ENCODE results near the gene BEST1. TPM values are rescaled to one million over a fixed set of nuclear protein-coding genes. Genes with fewer than 3 reads are reported as not detected.

BEST1 gene
- total and polyA plus RNA-seq, 2 of the 13 experiments (the other 11 are each of a cell fraction or from before 2014, with no cell fraction given) = 0.09 to 0.65 TPM

DNA sequence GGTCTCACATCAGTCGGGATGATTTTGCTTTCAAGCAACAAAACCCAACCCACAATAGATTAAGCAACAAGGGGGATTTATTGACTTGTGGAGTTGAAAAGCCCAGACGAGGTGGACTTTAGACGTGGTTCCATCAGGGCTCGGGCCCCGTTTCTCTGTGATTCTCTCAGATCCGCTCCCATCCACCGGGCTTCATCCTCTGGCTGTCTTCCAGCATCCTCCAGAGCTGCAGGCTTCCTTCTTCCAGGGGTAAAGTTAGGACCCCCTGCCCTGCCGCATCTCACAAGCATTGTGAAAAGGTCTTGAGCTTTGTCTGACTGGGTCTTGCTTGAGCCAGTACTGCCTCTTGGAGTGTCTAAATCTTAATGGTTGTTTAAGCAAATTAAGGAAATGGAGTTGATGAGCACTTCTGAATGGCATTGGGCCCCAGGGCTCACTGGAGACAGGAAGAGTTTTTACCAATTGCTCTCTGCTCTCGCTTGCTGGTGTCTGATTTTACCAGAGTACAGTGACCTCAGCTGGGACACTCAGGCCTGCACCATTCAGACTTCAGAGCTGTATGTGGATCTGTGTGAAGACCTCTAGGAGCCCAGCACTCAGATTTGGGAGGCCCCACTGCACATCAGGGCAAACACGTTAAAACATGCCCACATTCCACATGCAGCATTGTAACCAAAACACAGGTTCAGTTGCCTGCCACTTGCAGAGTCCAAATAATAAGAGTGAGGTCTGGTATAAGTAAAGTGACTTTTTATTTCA is 30.8 kb downstream of the BEST1 start (continued):
- TF ChIP-seq, protein P1, sequence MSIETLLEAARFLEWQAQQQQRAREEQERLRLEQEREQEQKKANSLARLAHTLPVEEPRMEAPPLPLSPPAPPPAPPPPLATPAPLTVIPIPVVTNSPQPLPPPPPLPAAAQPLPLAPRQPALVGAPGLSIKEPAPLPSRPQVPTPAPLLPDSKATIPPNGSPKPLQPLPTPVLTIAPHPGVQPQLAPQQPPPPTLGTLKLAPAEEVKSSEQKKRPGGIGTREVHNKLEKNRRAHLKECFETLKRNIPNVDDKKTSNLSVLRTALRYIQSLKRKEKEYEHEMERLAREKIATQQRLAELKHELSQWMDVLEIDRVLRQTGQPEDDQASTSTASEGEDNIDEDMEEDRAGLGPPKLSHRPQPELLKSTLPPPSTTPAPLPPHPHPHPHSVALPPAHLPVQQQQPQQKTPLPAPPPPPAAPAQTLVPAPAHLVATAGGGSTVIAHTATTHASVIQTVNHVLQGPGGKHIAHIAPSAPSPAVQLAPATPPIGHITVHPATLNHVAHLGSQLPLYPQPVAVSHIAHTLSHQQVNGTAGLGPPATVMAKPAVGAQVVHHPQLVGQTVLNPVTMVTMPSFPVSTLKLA (IDR thresholded peaks at IDR 0.05) = no peak
- TF ChIP-seq NAIF1 (CRISPR knock-in tag; IDR thresholded peaks at IDR 0.05; ENCODE audit: borderline replicate concordance) (0 out of 2 replicates have a peak, but pooled peaks have one; percentile 31), TBL1XR1 (IDR thresholded peaks at IDR 0.05; ENCODE audit: borderline replicate concordance, low read length, partially characterized antibody) (peak; percentile 50), ZNF205 (CRISPR knock-in tag; IDR thresholded peaks at IDR 0.05) (0 out of 2 replicates have a peak, but pooled peaks have one; percentile 41), SMARCC2 (IDR thresholded peaks at IDR 0.05) (no peak), TARDBP (CRISPR knock-in tag; IDR thresholded peaks at IDR 0.05) (no peak; the same call in none of the 2 replicates), NFE2L1 (CRISPR knock-in tag; IDR thresholded peaks at IDR 0.05; ENCODE audit: borderline replicate concordance) (no peak), ELF1 (CRISPR knock-in tag; IDR thresholded peaks at IDR 0.05) (0 out of 2 replicates have a peak, but pooled peaks have one; percentile 14), ZNF350 (CRISPR knock-in tag; IDR thresholded peaks at IDR 0.05; ENCODE audit: borderline replicate concordance, low read depth) (peak; percentile 54; the same call in 1 of the 2 replicates), SP2 (CRISPR knock-in tag; IDR thresholded peaks at IDR 0.05) (no peak), MTF2 (CRISPR knock-in tag; IDR thresholded peaks at IDR 0.05; ENCODE audit: borderline replicate concordance) (no peak), TCF12 (IDR thresholded peaks at IDR 0.05) (no peak), TCF12 (CRISPR knock-in tag; IDR thresholded peaks at IDR 0.05) (no peak; the same call in 1 of the 2 replicates), RORA (CRISPR knock-in tag; IDR thresholded peaks at IDR 0.05) (no peak), ARNT2 (CRISPR knock-in tag; IDR thresholded peaks at IDR 0.05; ENCODE audit: low read depth) (no peak; the same call in 1 of the 2 replicates), FOXO1 (CRISPR knock-in tag; IDR thresholded peaks at IDR 0.05) (peak; percentile 71; the same call in 1 of the 2 replicates), ASH2L (IDR thresholded peaks at IDR 0.05; ENCODE audit: insufficient read length, low read depth, low read length) (peak; percentile 80), YEATS4 (CRISPR knock-in tag; IDR thresholded peaks at IDR 0.05; ENCODE audit: borderline replicate concordance) (no peak), KLF16 (CRISPR knock-in tag; IDR thresholded peaks at IDR 0.05) (peak in 1 of 2 experiments; percentile 81; a peak in 1 of 4 replicates)
- TF ChIP-seq, protein P2, sequence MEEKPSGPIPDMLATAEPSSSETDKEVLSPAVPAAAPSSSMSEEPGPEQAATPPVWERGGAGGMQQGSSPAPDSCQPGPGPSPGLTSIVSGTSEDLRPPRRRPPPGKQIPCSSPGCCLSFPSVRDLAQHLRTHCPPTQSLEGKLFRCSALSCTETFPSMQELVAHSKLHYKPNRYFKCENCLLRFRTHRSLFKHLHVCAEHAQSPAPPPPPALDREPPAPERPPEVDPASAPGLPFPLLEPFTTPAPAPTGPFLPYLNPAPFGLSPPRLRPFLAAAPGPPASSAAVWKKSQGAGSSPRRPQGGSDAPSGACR (CRISPR knock-in tag; IDR thresholded peaks at IDR 0.05) = no peak
- TF ChIP-seq, protein P3, sequence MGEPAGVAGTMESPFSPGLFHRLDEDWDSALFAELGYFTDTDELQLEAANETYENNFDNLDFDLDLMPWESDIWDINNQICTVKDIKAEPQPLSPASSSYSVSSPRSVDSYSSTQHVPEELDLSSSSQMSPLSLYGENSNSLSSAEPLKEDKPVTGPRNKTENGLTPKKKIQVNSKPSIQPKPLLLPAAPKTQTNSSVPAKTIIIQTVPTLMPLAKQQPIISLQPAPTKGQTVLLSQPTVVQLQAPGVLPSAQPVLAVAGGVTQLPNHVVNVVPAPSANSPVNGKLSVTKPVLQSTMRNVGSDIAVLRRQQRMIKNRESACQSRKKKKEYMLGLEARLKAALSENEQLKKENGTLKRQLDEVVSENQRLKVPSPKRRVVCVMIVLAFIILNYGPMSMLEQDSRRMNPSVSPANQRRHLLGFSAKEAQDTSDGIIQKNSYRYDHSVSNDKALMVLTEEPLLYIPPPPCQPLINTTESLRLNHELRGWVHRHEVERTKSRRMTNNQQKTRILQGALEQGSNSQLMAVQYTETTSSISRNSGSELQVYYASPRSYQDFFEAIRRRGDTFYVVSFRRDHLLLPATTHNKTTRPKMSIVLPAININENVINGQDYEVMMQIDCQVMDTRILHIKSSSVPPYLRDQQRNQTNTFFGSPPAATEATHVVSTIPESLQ (CRISPR knock-in tag; conservative IDR thresholded peaks at IDR 0.05) = no peak
- TF ChIP-seq, protein P4, sequence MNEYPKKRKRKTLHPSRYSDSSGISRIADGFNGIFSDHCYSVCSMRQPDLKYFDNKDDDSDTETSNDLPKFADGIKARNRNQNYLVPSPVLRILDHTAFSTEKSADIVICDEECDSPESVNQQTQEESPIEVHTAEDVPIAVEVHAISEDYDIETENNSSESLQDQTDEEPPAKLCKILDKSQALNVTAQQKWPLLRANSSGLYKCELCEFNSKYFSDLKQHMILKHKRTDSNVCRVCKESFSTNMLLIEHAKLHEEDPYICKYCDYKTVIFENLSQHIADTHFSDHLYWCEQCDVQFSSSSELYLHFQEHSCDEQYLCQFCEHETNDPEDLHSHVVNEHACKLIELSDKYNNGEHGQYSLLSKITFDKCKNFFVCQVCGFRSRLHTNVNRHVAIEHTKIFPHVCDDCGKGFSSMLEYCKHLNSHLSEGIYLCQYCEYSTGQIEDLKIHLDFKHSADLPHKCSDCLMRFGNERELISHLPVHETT (CRISPR knock-in tag; conservative IDR thresholded peaks at IDR 0.05) = 0 out of 2 replicates have a peak, but pooled peaks have one; percentile 35
- TF ChIP-seq, protein P5, sequence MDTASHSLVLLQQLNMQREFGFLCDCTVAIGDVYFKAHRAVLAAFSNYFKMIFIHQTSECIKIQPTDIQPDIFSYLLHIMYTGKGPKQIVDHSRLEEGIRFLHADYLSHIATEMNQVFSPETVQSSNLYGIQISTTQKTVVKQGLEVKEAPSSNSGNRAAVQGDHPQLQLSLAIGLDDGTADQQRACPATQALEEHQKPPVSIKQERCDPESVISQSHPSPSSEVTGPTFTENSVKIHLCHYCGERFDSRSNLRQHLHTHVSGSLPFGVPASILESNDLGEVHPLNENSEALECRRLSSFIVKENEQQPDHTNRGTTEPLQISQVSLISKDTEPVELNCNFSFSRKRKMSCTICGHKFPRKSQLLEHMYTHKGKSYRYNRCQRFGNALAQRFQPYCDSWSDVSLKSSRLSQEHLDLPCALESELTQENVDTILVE (CRISPR knock-in tag; IDR thresholded peaks at IDR 0.05) = 0 out of 2 replicates have a peak, but pooled peaks have one; percentile 45
